Parathyroid adenoma (tissue), 2 donors: ENCODE results near the gene UGT1A7.
A peak's percentile ranks its signal among the peaks of the same experiment; 100 is the strongest.

Experiments
- H2AFZ ChIP-seq: fragments of 300-600 bp; sonication (generic); one replicate; pipeline ENCODE4 v1.7.0; 2017; ENCODE audit warnings: antibody characterized with exemption, mild to moderate bottlenecking
- H3K27ac ChIP-seq: fragments of 300-600 bp; sonication (generic); one replicate; pipeline ENCODE4 v1.7.0; 2017
- H3K27me3 ChIP-seq: fragments of 300-600 bp; sonication (generic); one replicate; pipeline ENCODE4 v1.7.0; 2017; ENCODE audit warnings: low read length; ENCODE audit not compliant: control insufficient read depth, insufficient read depth
- H3K36me3 ChIP-seq: fragments of 300-600 bp; sonication (generic); one replicate; pipeline ENCODE4 v1.7.0; 2017; ENCODE audit warnings: low read length; ENCODE audit not compliant: control insufficient read depth, insufficient read depth
- H3K4me1 ChIP-seq: fragments of 300-600 bp; sonication (generic); one replicate; pipeline ENCODE4 v1.7.0; 2017; ENCODE audit warnings: control low read depth
- H3K4me2 ChIP-seq: fragments of 300-600 bp; sonication (generic); one replicate; pipeline ENCODE4 v1.7.0; 2017; ENCODE audit warnings: low read length
- H3K4me3 ChIP-seq: fragments of 300-600 bp; sonication (generic); one replicate; pipeline ENCODE4 v1.7.0; 2017; ENCODE audit warnings: low read depth, low read length
- H3K79me2 ChIP-seq: fragments of 300-600 bp; sonication (generic); one replicate; pipeline ENCODE4 v1.7.0; 2017; ENCODE audit warnings: control low read depth
- H3K9ac ChIP-seq: fragments of 300-600 bp; sonication (generic); one replicate; pipeline ENCODE4 v1.7.0; 2017; ENCODE audit warnings: mild to moderate bottlenecking
- H3K9me3 ChIP-seq: fragments of 300-600 bp; sonication (generic); one replicate; pipeline ENCODE4 v1.7.0; 2017; ENCODE audit warnings: low read length; ENCODE audit not compliant: control insufficient read depth
- TF ChIP-seq, protein P1 (sequence below): fragments of 300-600 bp; sonication (generic); IDR thresholded peaks from one replicate; pipeline ENCODE4 v1.7.0; 2017; ENCODE audit warnings: antibody characterized with exemption, mild to moderate bottlenecking
- donor health status: primary hyperparathyroidism.

Gene UGT1A7

DNA sequence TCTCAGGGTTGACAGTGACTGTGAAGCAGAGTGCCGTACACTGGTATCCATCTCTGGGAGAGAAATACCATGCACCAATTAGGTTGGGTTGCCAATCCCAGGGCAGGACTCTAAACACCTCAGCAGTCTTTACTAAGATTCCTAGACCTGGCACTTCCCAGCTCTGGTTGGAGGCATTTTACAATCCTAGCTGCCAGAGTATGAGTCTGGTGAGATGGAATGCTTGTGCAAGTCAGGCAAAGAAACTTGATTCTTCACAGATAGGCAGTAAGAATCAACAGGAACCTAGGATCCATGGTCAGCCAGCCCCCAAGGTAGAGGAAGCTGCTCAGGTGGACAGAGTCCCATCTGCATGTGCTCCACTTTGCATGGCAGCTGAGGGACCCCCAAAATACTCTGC is 25.0 kb downstream of the UGT1A7 start:
- no peaks in the 10 kb centered on the region for H3K9me3 ChIP-seq
- H2AFZ ChIP-seq = no peak overlapping the region
- TF ChIP-seq, protein P1, sequence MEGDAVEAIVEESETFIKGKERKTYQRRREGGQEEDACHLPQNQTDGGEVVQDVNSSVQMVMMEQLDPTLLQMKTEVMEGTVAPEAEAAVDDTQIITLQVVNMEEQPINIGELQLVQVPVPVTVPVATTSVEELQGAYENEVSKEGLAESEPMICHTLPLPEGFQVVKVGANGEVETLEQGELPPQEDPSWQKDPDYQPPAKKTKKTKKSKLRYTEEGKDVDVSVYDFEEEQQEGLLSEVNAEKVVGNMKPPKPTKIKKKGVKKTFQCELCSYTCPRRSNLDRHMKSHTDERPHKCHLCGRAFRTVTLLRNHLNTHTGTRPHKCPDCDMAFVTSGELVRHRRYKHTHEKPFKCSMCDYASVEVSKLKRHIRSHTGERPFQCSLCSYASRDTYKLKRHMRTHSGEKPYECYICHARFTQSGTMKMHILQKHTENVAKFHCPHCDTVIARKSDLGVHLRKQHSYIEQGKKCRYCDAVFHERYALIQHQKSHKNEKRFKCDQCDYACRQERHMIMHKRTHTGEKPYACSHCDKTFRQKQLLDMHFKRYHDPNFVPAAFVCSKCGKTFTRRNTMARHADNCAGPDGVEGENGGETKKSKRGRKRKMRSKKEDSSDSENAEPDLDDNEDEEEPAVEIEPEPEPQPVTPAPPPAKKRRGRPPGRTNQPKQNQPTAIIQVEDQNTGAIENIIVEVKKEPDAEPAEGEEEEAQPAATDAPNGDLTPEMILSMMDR = no peak
- no peaks in the 10 kb centered on the region for H3K79me2 ChIP-seq
- H3K36me3 ChIP-seq = no peaks in the 10 kb centered on the region
- H3K4me1 ChIP-seq = no peaks in the 10 kb centered on the region
- no peak overlapping the region for H3K4me3 ChIP-seq
- H3K9ac ChIP-seq = no peak overlapping the region
- peak overlapping the region; percentile 18 for H3K4me2 ChIP-seq
- no peaks in the 10 kb centered on the region for H3K27me3 ChIP-seq
- H3K27ac ChIP-seq = no peak overlapping the region

DNA sequence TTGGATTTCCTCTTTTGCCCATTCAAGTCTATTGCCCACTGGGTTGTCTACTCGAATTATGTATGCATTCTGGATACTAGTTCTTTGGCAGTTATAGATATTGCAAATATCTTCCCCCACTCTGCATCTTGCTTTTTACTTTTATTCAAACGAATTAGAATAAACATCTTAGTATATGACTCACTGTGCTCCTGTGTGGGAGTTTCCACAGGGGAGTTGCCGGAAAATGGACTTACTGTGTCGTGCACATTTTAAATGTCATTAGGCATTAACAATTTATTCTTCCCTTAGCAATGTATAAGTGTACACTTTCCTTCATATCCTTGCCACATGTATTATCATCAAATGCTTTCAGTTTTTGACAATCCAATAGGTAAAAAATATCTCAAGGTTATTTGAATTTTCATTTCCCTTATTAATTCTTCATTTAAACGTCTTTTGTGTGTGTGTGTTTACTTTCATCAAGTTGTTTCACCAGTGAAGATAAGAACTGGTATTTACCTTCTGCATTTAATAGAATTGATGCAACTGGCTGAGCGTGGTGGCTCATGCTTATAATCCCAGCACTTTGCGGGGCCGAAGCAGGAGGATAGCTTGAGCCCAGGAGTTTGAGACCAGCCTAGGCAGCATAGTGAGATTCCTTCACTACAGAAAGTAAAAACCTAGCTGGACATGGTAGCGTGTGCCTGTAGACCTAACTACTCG is 26.4 kb downstream of the UGT1A7 start:
- H3K9ac ChIP-seq = no peak overlapping the region
- H3K4me2 ChIP-seq = no peak overlapping the region
- no peaks in the 10 kb centered on the region for H3K4me1 ChIP-seq
- H3K4me3 ChIP-seq = no peak overlapping the region
- no peaks in the 10 kb centered on the region for H3K79me2 ChIP-seq
- TF ChIP-seq, protein P1 = no peak
- no peaks in the 10 kb centered on the region for H3K27me3 ChIP-seq
- H3K27ac ChIP-seq = no peak overlapping the region
- H2AFZ ChIP-seq = no peak overlapping the region
- no peaks in the 10 kb centered on the region for H3K36me3 ChIP-seq
- no peaks in the 10 kb centered on the region for H3K9me3 ChIP-seq

DNA sequence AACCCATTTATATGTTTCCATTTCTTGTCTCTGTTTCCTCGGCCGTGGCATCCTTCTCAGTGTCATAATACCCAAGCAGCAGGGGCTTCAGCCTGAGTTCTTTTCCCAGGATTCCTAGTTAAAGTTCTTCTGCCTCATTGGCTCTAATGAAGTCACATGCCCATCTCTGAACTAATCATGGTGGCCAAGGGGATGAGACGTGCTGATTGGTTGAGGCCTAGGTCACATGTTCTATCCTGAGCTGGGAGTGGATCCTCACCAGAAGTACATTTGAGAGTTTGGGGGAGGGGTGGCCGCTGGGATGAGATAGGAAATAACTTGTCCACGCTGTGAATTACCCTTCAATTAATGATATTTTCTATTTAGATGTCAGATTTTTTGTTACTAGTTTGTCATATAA is 27.2 kb downstream of the UGT1A7 start:
- Histone ChIP-seq H3K4me1 (no peaks in the 10 kb centered on the region), H3K27ac (no peak overlapping the region)
- TF ChIP-seq, protein P1 = no peak

DNA sequence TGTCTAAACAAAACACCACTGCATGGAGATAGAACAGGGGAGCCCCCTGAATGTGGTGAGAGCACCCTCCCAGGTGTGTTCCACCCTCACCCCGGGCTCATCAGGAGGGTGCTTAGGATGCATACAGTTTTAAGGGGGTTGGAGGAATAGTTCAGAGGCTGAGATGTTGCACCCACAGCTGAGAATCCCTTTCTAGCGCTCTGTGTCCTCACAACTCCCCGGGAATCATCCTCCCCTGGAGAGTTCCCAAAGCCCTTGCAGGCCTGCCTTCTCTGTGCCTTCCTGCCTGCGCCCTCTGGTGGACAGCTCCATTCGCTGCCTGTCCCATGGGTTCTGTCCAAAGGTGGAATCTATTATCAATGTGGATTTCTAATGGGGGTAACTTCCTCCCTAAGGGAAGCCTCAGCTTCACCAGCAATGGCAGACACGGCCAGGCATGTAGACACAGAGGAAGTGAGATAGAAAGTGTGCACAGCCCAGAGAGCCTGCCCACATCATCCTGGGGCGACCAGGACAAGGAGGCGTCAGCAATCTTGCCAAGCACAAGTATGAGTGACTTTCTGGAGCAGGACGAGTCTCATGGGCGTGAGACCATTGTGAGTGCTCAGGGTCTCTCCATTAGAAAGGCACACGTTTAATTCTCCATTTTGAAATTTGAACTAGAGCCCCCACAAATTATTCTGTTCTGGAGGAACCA is 29.8 kb downstream of the UGT1A7 start:
- Histone ChIP-seq H2AFZ (no peak overlapping the region), H3K4me3 (no peak overlapping the region), H3K4me2 (no peak overlapping the region), H3K4me1 (no peaks in the 10 kb centered on the region), H3K27ac (no peak overlapping the region), H3K9me3 (no peaks in the 10 kb centered on the region), H3K79me2 (no peaks in the 10 kb centered on the region), H3K9ac (no peak overlapping the region), H3K36me3 (no peaks in the 10 kb centered on the region), H3K27me3 (no peaks in the 10 kb centered on the region)
- TF ChIP-seq, protein P1 = peak; percentile 89

More for the DNA sequence above, 27.2 kb downstream of the UGT1A7 start:
- no peaks in the 10 kb centered on the region for H3K36me3 ChIP-seq
- no peaks in the 10 kb centered on the region for H3K79me2 ChIP-seq
- no peak overlapping the region for H3K4me2 ChIP-seq
- no peaks in the 10 kb centered on the region for H3K27me3 ChIP-seq
- no peak overlapping the region for H3K9ac ChIP-seq
- no peaks in the 10 kb centered on the region for H3K9me3 ChIP-seq
- H3K4me3 ChIP-seq = no peak overlapping the region
- no peak overlapping the region for H2AFZ ChIP-seq
